ENCODE results near the gene UCN. TPM values are rescaled to one million over a fixed set of nuclear protein-coding genes. Genes with fewer than 3 reads are reported as not detected.

UCN gene, protein sequence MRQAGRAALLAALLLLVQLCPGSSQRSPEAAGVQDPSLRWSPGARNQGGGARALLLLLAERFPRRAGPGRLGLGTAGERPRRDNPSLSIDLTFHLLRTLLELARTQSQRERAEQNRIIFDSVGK
- 0.75 TPM in 1 of 2 replicates, not detected in the other for total RNA-seq
- 1.2 and 1.6 TPM in 2 replicates for polyA plus RNA-seq
- 0.24 TPM in 1 of 2 replicates, not detected in the other for polyA plus RNA-seq (2011; cell fraction: cytosol; rRNA removed)
- 1.6 and 1.8 TPM in 2 replicates for polyA plus RNA-seq (2011; cell fraction: nucleus; rRNA removed)
- polyA plus RNA-seq (2012), result 0.38 TPM in 1 of 2 replicates, not detected in the other
- not detected in 2 replicates for polyA minus RNA-seq
- polyA minus RNA-seq (2011; cell fraction: cytosol; rRNA and poly(A)+ RNA removed), result 1.3 TPM
- polyA minus RNA-seq (2011; cell fraction: nucleus; rRNA and poly(A)+ RNA removed), result not detected in 2 replicates
- Bru-seq, nascent RNA, result percentile 30 among the genes with signal in this experiment
- BruChase-seq, experiment 1, labeled RNA remaining after a 6-hour chase, result percentile 45 among the genes with signal in this experiment
- BruChase-seq, experiment 2, labeled RNA remaining after a 2-hour chase, result percentile 40 among the genes with signal in this experiment
- long read RNA-seq, partial matches to known transcripts, result 0 of 1 reads
- long read RNA-seq, other reads (novel, unspliced or antisense), result 1 of 1 reads

DNA sequence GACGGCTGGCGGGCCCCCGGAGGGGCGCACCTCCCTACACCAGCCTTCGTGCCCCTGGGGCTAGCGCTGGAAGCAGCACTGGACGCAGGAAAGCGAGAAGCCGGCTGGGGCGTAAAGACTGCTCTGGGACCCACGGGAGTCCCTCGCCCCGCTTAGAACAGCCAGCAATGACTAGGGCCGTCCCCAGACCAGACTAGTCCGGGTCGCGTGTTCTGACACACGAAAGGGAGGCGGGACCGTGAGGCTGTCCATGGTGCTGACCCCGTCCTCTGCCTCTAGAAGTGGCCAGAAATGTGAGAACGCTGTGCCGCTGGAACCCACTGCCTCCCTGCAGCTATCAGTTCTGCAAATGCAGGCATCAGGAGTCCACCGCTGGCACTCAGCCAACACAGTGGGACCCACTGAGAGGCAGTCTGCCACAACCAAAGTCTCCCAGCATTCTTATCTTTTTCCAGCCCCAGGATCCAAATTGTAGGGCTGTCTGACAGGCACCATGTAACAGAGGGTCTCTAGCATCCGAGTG is at the start of gene UCN:
UCN (minus strand) TSS at position 87 of the 523 bp plus-strand sequence. CDS start 550 bp downstream, outside the sequence.
- Histone ChIP-seq H3K9ac (replicated peaks; ENCODE audit: extremely low read depth, insufficient read depth, low read length) (no peak within 1 kb of the TSS), H3K4me1 (ENCODE audit: control insufficient read depth, extremely low read depth, insufficient read depth, low read length) (peaks cover 3% of the 10 kb centered on the region), H4K20me1 (replicated peaks; ENCODE audit: control insufficient read depth, extremely low read depth, insufficient read depth, low read length) (no peaks in the 10 kb centered on the region), H3K27me3 (ENCODE audit: control insufficient read depth in 2 of 2, insufficient read depth in 2 of 2, low read length in 2 of 2) (peaks cover 25 to 41% of the 10 kb centered on the region in 2 experiments), H2AFZ (ENCODE audit: low read depth, low read length) (no peak within 1 kb of the TSS), H3K4me2 (ENCODE audit: insufficient read depth, low read length) (no peak within 1 kb of the TSS), H3K9me3 (replicated peaks; ENCODE audit: control insufficient read depth, insufficient read depth, low read length) (no peaks in the 10 kb centered on the region), H3K79me2 (ENCODE audit: control insufficient read depth, insufficient read depth, low read length) (no peaks in the 10 kb centered on the region), H3K27ac (ENCODE audit: insufficient read depth, low read depth, low read length) (no peak within 1 kb of the TSS), H3K36me3 (ENCODE audit: control insufficient read depth in 2 of 2, extremely low read depth in 1 of 2, insufficient read depth in 2 of 2, low read length in 2 of 2) (no peaks in the 10 kb centered on the region), H3K4me3 (replicated peaks in 1 of 3; ENCODE audit: insufficient read depth in 1 of 3, low read depth in 1 of 3, low read length in 3 of 3) (no peak within 1 kb of the TSS), H3K9me1 (replicated peaks; ENCODE audit: control insufficient read depth, extremely low read depth, insufficient read depth, low read length) (no peaks in the 10 kb centered on the region)
- dilution Hi-C loops (cut with MboI; ENCODE audit: extremely low pct_ligation_motif_present, low sequenced_read_pairs), result no loop called here
- peak; percentile 40 for DNase-seq (ENCODE audit: low read depth, low spot score)
- intact Hi-C loops (cut with micrococcal nuclease), result no loop called here
- CTCF ChIA-PET, result no interaction called here
- no TSS peak for BruUV-seq (replicated peaks)
- peak; percentile 18 for FAIRE-seq
- POLR2A ChIA-PET, result no interaction called here
- TF ChIP-seq GATA2 (IDR thresholded peaks at IDR 0.05; ENCODE audit: insufficient read depth, insufficient read length, low read depth, low read length) (no peak), MAX (IDR thresholded peaks at IDR 0.05; ENCODE audit: insufficient read depth, insufficient read length) (peak; percentile 22)

Measured in endothelial cell of umbilical vein (primary cell).